AG09319 (cell line): ENCODE data around the gene CACNA1B.
"Not testable (repeated sequence)": the region's sequence is repeated elsewhere in the genome, so short reads cannot be mapped to it uniquely, and the experiment has no call there.

ENCODE experiments used
- DNase-seq: peaks from one replicate; pipeline ENCODE4 v3.0.0-alpha.2; 2010; ENCODE audit warnings: low read depth; ENCODE audit errors: extremely low read depth
- TF ChIP-seq, protein P1 (sequence below): IDR thresholded peaks from 2 replicates; pipeline ENCODE4 v1.5.1; 2011; ENCODE audit warnings: low read depth, mild to moderate bottlenecking, inconsistent platforms, low read length, moderate library complexity

Gene CACNA1B

GRCh38 chr9:138015021-138015829 lies 137.6 kb downstream of the CACNA1B start:
- TF ChIP-seq, protein P1, sequence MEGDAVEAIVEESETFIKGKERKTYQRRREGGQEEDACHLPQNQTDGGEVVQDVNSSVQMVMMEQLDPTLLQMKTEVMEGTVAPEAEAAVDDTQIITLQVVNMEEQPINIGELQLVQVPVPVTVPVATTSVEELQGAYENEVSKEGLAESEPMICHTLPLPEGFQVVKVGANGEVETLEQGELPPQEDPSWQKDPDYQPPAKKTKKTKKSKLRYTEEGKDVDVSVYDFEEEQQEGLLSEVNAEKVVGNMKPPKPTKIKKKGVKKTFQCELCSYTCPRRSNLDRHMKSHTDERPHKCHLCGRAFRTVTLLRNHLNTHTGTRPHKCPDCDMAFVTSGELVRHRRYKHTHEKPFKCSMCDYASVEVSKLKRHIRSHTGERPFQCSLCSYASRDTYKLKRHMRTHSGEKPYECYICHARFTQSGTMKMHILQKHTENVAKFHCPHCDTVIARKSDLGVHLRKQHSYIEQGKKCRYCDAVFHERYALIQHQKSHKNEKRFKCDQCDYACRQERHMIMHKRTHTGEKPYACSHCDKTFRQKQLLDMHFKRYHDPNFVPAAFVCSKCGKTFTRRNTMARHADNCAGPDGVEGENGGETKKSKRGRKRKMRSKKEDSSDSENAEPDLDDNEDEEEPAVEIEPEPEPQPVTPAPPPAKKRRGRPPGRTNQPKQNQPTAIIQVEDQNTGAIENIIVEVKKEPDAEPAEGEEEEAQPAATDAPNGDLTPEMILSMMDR = no peak
- no peak for DNase-seq

- TF ChIP-seq, protein P1 = no peak
- DNase-seq = no peak
These were observed 139.0 kb downstream of the CACNA1B start for GRCh38 chr9:138016406-138017187.

- TF ChIP-seq, protein P1 = no peak
These were observed 139.6 kb downstream of the CACNA1B start for GRCh38 chr9:138017200-138017599.

GRCh38 chr9:138019514-138019913 lies 141.9 kb downstream of the CACNA1B start:
- DNase-seq = not testable (repeated sequence)

More at GRCh38 chr9:138017200-138017599, 139.6 kb downstream of the CACNA1B start:
- no peak for DNase-seq

DNA sequence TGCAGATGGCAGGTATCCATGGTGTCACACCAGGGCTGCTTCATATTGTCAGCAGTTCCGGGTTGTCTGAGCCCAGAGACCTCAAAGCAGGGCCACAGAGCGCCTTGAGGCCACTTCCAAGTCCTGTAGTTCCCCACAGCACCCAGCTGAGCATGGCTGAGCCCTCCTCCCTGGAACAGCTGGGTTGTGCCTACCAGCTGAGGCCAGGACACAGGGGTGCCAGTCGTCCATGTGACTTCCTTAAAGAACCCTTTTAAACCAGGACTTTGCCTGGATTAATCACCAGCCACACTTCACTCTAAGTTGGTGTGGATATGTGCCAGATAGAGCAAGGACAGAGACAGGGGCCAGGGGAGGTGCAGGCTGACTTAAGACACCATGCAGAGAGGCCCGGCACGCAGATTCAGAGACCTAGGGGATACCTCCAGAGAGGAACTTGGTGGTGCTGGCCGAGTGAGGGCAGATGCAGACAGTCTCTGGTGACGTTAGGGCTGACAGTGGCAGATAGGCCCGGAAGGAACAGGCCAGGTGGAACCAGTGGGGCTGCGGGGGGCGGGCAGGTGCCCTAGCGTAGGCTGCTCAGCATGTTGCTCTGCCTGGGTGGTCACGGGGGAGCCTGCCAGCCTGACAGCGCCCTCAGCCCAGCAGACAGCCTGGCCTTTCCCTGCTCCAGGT lies 142.7 kb downstream of the CACNA1B start:
- TF ChIP-seq, protein P1 = no peak
- DNase-seq = no peak

GRCh38 chr9:138020795-138021182 lies 143.2 kb downstream of the CACNA1B start:
- no peak for DNase-seq
- TF ChIP-seq, protein P1 = no peak

GRCh38 chr9:138021251-138022056 lies 143.9 kb downstream of the CACNA1B start:
- TF ChIP-seq, protein P1 = no peak
- no peak for DNase-seq
